Fibroblast of skin of abdomen (primary cell): ENCODE measurements around the gene CREB5.
"Not testable (repeated sequence)": the region's sequence is repeated elsewhere in the genome, so short reads cannot be mapped to it uniquely, and the experiment has no call there.

ENCODE experiments used
- DNase-seq: peaks from one replicate; pipeline ENCODE4 v3.0.0-alpha.2; 2013

The CREB5 gene

GRCh38 chr7:28550580-28551186 is 138.4 kb downstream of the CREB5 start:
- no peak for DNase-seq

GRCh38 chr7:28551331-28551730 is 139.0 kb downstream of the CREB5 start:
- peak; percentile 40 for DNase-seq

- DNase-seq, result not testable (repeated sequence)
These were observed 139.4 kb downstream of the CREB5 start for GRCh38 chr7:28551766-28552165.

GRCh38 chr7:28554802-28555471 is 142.6 kb downstream of the CREB5 start:
- DNase-seq, result no peak

- no peak for DNase-seq
These were observed 143.7 kb downstream of the CREB5 start for GRCh38 chr7:28556025-28556424.

GRCh38 chr7:28556671-28557070 is 144.4 kb downstream of the CREB5 start:
- DNase-seq, result no peak

GRCh38 chr7:28558236-28558635 is 145.9 kb downstream of the CREB5 start:
- DNase-seq, result no peak

- DNase-seq, result no peak
These were observed 148.4 kb downstream of the CREB5 start for GRCh38 chr7:28560767-28561166.

GRCh38 chr7:28564033-28564432 is 151.7 kb downstream of the CREB5 start:
- DNase-seq, result no peak

GRCh38 chr7:28564755-28565374 is 152.5 kb downstream of the CREB5 start:
- DNase-seq, result peak; percentile 89

GRCh38 chr7:28565980-28566379 is 153.7 kb downstream of the CREB5 start:
- DNase-seq, result peak; percentile 80

GRCh38 chr7:28570113-28570969 is 158.0 kb downstream of the CREB5 start:
- DNase-seq, result no peak

GRCh38 chr7:28570970-28571288 is 158.6 kb downstream of the CREB5 start:
- DNase-seq, result peak; percentile 47

GRCh38 chr7:28571405-28571804 is 159.1 kb downstream of the CREB5 start:
- DNase-seq, result no peak

- DNase-seq, result no peak
These were observed 160.2 kb downstream of the CREB5 start for GRCh38 chr7:28572321-28573058.

- peak; percentile 62 for DNase-seq
These were observed 160.8 kb downstream of the CREB5 start for GRCh38 chr7:28573059-28573553.

GRCh38 chr7:28573651-28574301 is 161.5 kb downstream of the CREB5 start:
- peak; percentile 44 for DNase-seq

GRCh38 chr7:28575241-28575643 is 162.9 kb downstream of the CREB5 start:
- peak; percentile 50 for DNase-seq

GRCh38 chr7:28576656-28577055 is 164.3 kb downstream of the CREB5 start:
- DNase-seq, result no peak

GRCh38 chr7:28579571-28579970 is 167.3 kb downstream of the CREB5 start:
- DNase-seq, result no peak

- DNase-seq, result no peak
These were observed 168.3 kb downstream of the CREB5 start for GRCh38 chr7:28580665-28581064.

GRCh38 chr7:28581351-28581750 is 169.0 kb downstream of the CREB5 start:
- no peak for DNase-seq
